GM23338 (cell line): Measurements from ENCODE around the gene GAPVD1.

Experiments
- CTCF ChIP-seq, 2 experiments: fragments of 200-600 bp in 1 of 2; sonication (generic) in 1 of 2; conservative IDR thresholded peaks; 2 replicates each; pipeline versions ENCODE4 v1.5.1 to v1.6.1; 2016 to 2017; ENCODE audit warnings: antibody characterized with exemption in 2 of 2, low read depth in 2 of 2, mild to moderate bottlenecking in 2 of 2, moderate library complexity in 1 of 2
- EZH2 ChIP-seq: fragments of 200-600 bp; sonication (generic); IDR thresholded peaks from one replicate; pipeline ENCODE4 v1.8.0; 2017; ENCODE audit warnings: antibody characterized with exemption, mild to moderate bottlenecking, low read depth; ENCODE audit not compliant: unreplicated experiment
- EZH2phosphoT487 ChIP-seq: fragments of 200-600 bp; sonication (generic); IDR thresholded peaks from one replicate; pipeline ENCODE4 v1.8.1; 2018; ENCODE audit warnings: antibody characterized with exemption; ENCODE audit not compliant: unreplicated experiment
- NANOG ChIP-seq: IDR thresholded peaks from 2 replicates; pipeline ENCODE4 v1.6.1; 2016; ENCODE audit warnings: antibody characterized with exemption, borderline replicate concordance
- POLR2AphosphoS5 ChIP-seq: IDR thresholded peaks from 2 replicates; pipeline ENCODE4 v1.6.1; 2016; ENCODE audit warnings: antibody characterized with exemption, low read depth
- REST ChIP-seq: IDR thresholded peaks from one replicate; pipeline ENCODE4 v1.6.1; 2018; ENCODE audit warnings: antibody characterized with exemption; ENCODE audit not compliant: unreplicated experiment
- ZNF114 ChIP-seq: fragments of 250-450 bp; sonication (Bioruptor Pico); IDR thresholded peaks from 2 replicates; pipeline ENCODE4 v1.5.0; 2020; ENCODE audit warnings: mild to moderate bottlenecking, moderate library complexity

- no peak for TF ChIP-seq EZH2
- no peak for TF ChIP-seq POLR2AphosphoS5
- no peak for TF ChIP-seq REST
- TF ChIP-seq ZNF114: no peak
- no peak for TF ChIP-seq CTCF (conservative IDR thresholded peaks at IDR 0.05; ENCODE audit: low read depth in 2 of 2)
- TF ChIP-seq EZH2phosphoT487: no peak
- no peak for TF ChIP-seq NANOG
These were observed 143.1 kb downstream of the GAPVD1 start for GRCh38 chr9:125404733-125405132.
